ENCODE results near the gene DNAJB14.

The DNAJB14 gene

GRCh38 chr4:99857307-99857706 lies 89.1 kb downstream of the DNAJB14 start:
- Mint-ChIP-seq H3K4me3 (no peak overlapping the region), H3K36me3 (ENCODE audit: low read depth) (no peaks in the 10 kb centered on the region), H3K27me3 (ENCODE audit: low read depth, poor library complexity) (peaks cover 6% of the 10 kb centered on the region), H3K4me1 (peaks cover 20% of the 10 kb centered on the region), H3K9me3 (peaks cover 10% of the 10 kb centered on the region), H3K27ac (peak overlapping the region; percentile 82)
- TF ChIP-seq, protein P1, sequence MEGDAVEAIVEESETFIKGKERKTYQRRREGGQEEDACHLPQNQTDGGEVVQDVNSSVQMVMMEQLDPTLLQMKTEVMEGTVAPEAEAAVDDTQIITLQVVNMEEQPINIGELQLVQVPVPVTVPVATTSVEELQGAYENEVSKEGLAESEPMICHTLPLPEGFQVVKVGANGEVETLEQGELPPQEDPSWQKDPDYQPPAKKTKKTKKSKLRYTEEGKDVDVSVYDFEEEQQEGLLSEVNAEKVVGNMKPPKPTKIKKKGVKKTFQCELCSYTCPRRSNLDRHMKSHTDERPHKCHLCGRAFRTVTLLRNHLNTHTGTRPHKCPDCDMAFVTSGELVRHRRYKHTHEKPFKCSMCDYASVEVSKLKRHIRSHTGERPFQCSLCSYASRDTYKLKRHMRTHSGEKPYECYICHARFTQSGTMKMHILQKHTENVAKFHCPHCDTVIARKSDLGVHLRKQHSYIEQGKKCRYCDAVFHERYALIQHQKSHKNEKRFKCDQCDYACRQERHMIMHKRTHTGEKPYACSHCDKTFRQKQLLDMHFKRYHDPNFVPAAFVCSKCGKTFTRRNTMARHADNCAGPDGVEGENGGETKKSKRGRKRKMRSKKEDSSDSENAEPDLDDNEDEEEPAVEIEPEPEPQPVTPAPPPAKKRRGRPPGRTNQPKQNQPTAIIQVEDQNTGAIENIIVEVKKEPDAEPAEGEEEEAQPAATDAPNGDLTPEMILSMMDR (IDR thresholded peaks at IDR 0.05): no peak
- no peak for DNase-seq

DNA sequence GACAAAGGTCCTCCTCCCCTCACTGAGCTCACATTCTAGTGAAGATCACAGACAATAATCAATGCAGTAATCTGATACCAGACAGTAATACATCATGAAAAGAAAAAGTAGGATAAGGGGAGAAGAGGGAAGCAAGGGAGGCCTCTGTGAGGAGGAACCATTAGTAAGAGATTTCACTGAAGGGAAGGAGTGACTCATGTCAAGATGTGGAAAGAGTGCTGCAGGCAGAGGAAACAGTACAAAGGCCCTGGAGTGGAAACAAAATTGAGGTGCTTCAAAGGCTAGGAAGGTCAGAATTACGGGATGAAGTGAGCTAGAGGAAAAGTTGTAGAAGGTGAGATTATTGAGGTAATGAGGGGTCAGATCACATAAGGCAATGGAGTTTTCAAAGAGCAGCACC lies 90.3 kb downstream of the DNAJB14 start:
- H3K4me3 Mint-ChIP-seq: no peak overlapping the region
- no peak for DNase-seq
- TF ChIP-seq, protein P1 (IDR thresholded peaks at IDR 0.05): no peak
- H3K4me1 Mint-ChIP-seq: peaks cover 20% of the 10 kb centered on the region
- peaks cover 13% of the 10 kb centered on the region for H3K27me3 Mint-ChIP-seq (ENCODE audit: low read depth, poor library complexity)
- peaks cover 10% of the 10 kb centered on the region for H3K9me3 Mint-ChIP-seq
- no peaks in the 10 kb centered on the region for H3K36me3 Mint-ChIP-seq (ENCODE audit: low read depth)
- H3K27ac Mint-ChIP-seq: no peak overlapping the region

GRCh38 chr4:99855678-99856077 lies 90.7 kb downstream of the DNAJB14 start:
- DNase-seq: no peak
- Mint-ChIP-seq H3K4me3 (no peak overlapping the region), H3K27me3 (ENCODE audit: low read depth, poor library complexity) (peaks cover 13% of the 10 kb centered on the region), H3K27ac (no peak overlapping the region), H3K4me1 (peaks cover 20% of the 10 kb centered on the region), H3K36me3 (ENCODE audit: low read depth) (no peaks in the 10 kb centered on the region), H3K9me3 (peaks cover 10% of the 10 kb centered on the region)
- TF ChIP-seq, protein P1 (IDR thresholded peaks at IDR 0.05): no peak

DNA sequence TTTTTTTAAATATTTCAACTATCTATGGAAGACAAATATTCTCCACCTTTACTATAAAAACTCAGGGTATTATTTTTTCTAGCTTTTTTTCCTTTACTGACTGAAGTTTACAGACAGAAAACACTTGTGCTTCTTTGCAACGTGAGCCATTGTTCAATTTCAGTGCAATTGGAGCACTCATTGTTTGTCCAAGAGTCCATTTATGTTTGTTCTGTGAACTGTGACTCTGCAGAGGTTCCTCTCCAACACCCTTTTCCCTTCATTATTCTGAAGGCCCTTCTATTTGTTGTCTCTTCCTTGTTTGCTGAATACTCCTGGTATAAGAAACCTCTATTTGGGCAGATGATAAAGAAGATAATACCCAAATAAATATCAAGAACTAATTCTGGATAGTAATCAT lies 92.4 kb downstream of the DNAJB14 start:
- Mint-ChIP-seq H3K27me3 (ENCODE audit: low read depth, poor library complexity) (peaks cover 10% of the 10 kb centered on the region), H3K4me1 (peaks cover 20% of the 10 kb centered on the region), H3K27ac (no peak overlapping the region), H3K36me3 (ENCODE audit: low read depth) (no peaks in the 10 kb centered on the region), H3K9me3 (peaks cover 10% of the 10 kb centered on the region), H3K4me3 (no peak overlapping the region)
- TF ChIP-seq, protein P1 (IDR thresholded peaks at IDR 0.05): no peak
- no peak for DNase-seq

DNA sequence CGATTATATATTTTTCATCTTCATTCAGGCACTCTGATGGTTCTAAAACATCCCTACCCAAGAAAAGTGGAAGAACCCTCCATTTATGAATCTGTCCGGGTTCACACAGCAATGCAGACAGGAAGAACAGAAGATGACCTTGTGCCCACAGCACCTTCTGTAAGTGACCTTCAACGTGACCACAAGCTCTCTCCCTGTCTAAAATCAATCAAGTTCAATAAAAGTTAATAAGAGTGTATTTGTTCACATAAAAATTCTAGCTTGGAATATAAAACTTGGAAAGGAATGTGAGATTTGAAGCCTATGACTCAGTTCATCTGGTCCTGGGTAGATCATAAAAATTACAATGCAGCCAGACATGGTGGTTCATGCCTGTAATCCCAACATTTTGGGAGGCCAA lies 93.2 kb downstream of the DNAJB14 start:
- H3K4me1 Mint-ChIP-seq: peaks cover 20% of the 10 kb centered on the region
- no peak overlapping the region for H3K4me3 Mint-ChIP-seq
- no peaks in the 10 kb centered on the region for H3K36me3 Mint-ChIP-seq (ENCODE audit: low read depth)
- H3K27me3 Mint-ChIP-seq (ENCODE audit: low read depth, poor library complexity): peaks cover 10% of the 10 kb centered on the region
- TF ChIP-seq, protein P1 (IDR thresholded peaks at IDR 0.05): no peak
- no peak for DNase-seq
- peaks cover 10% of the 10 kb centered on the region for H3K9me3 Mint-ChIP-seq
- H3K27ac Mint-ChIP-seq: no peak overlapping the region

DNA sequence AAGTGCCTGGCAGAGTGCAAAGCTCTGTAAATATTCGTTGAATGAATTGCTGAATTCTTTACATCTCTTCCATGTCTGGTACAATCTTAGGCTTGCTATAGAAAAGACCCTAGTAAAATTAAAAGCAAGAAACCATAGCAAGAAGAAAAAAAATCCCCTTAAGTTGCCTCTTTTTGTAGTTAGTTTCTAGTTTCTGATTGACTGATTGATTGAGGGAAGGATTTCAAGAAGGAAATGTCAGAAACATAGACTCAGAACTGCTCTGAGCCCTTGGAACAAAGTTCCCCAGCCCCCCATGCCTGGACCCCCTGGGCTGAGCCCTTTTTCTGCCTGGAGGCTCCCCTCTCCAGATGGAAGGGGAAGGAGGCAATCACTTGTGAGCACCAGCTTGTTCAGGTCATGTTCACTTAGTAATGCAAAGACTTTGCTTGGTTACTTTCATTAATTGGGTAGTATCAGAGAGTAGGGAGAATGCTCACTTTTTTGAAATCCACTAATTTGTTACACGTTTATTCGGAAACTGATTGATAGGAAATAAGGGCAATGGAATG lies 94.1 kb downstream of the DNAJB14 start:
- peaks cover 10% of the 10 kb centered on the region for H3K9me3 Mint-ChIP-seq
- H3K36me3 Mint-ChIP-seq (ENCODE audit: low read depth): no peaks in the 10 kb centered on the region
- no peak overlapping the region for H3K4me3 Mint-ChIP-seq

More for the DNA sequence above, 94.1 kb downstream of the DNAJB14 start:
- Mint-ChIP-seq H3K27ac (no peak overlapping the region), H3K27me3 (ENCODE audit: low read depth, poor library complexity) (peaks cover 10% of the 10 kb centered on the region), H3K4me1 (peaks cover 20% of the 10 kb centered on the region)
- TF ChIP-seq, protein P1 (IDR thresholded peaks at IDR 0.05): no peak
- DNase-seq: no peak

Measured in nephron progenitor cell (in vitro differentiated cells).